Naive thymus-derived CD8-positive, alpha-beta T cell (primary cell): ENCODE measurements around the gene SRRM1. TPM values are rescaled to one million over a fixed set of nuclear protein-coding genes. Genes with fewer than 3 reads are reported as not detected.

Experiments used
- ATAC-seq, 2 donors: fragments of 150-1000 bp; cut with Tn5 transposase in 1 of 2; sonication (Bioruptor Pico), chemical (Tn5 transposase) in 1 of 2; 1 replicate in 1 of 2; 2 replicates in 1 of 2; pipeline ENCODE4 v1.10.0; 2021; ENCODE audit warnings: mild to moderate bottlenecking in 2 of 2, moderate library complexity in 2 of 2
- POLR2A ChIA-PET: fragments of 350-600 bp; sonication (Branson Sonifier 250); formaldehyde crosslinking; loops from one replicate; lab custom pipeline; 2021; ENCODE audit warnings: antibody characterized with exemption; lab: Charles Lee
- DNase-seq, 10 donors: peaks; one replicate each; pipeline versions ENCODE4 v3.0.0 to v3.0.0-alpha.2; 2020 to 2022
- H3K27ac Mint-ChIP-seq, 10 donors: one replicate each; pipeline ENCODE4 v1.8.0; 2020 to 2022; ENCODE audit warnings: mild to moderate bottlenecking in 10 of 10, mixed read lengths in 10 of 10, moderate library complexity in 4 of 10, inconsistent platforms in 1 of 10
- H3K27me3 Mint-ChIP-seq, 5 donors: one replicate each; pipeline ENCODE4 v1.8.0; 2021 to 2022; ENCODE audit warnings: mixed read lengths in 5 of 5
- H3K36me3 Mint-ChIP-seq, 3 donors: one replicate each; pipeline ENCODE4 v1.8.0; 2020 to 2022; ENCODE audit warnings: mixed read lengths in 3 of 3, mild to moderate bottlenecking in 2 of 3, inconsistent platforms in 1 of 3
- H3K4me1 Mint-ChIP-seq, 4 donors: one replicate each; pipeline ENCODE4 v1.8.0; 2021 to 2022; ENCODE audit warnings: mixed read lengths in 4 of 4
- H3K4me3 Mint-ChIP-seq, 10 donors: one replicate each; pipeline ENCODE4 v1.8.0; 2020 to 2022; ENCODE audit warnings: mild to moderate bottlenecking in 10 of 10, mixed read lengths in 10 of 10, moderate library complexity in 6 of 10, inconsistent platforms in 1 of 10
- H3K9me3 Mint-ChIP-seq, 9 donors: one replicate each; pipeline ENCODE4 v1.8.0; 2020 to 2022; ENCODE audit warnings: mixed read lengths in 9 of 9, mild to moderate bottlenecking in 3 of 9, inconsistent platforms in 1 of 9, moderate library complexity in 1 of 9
- polyA plus RNA-seq, 3 donors: library from polyadenylated mRNA; unstranded; fragments of 300-500 nt; fragmentation: Illumina TruSeq; gene quantifications; one replicate each; pipeline ENCODE4 v1.2.3, GENCODE V29; 2021
- total RNA-seq, 8 experiments: library from RNA in 2 of 8; stranded (reverse) in 2 of 8; gene quantifications; one replicate each; pipeline ENCODE4 v1.2.3 and lab custom pipeline; 2021 to 2026

The SRRM1 gene
- total and polyA plus RNA-seq, 5 experiments from 2014 or later = 122 to 275 (median 245) TPM

DNA sequence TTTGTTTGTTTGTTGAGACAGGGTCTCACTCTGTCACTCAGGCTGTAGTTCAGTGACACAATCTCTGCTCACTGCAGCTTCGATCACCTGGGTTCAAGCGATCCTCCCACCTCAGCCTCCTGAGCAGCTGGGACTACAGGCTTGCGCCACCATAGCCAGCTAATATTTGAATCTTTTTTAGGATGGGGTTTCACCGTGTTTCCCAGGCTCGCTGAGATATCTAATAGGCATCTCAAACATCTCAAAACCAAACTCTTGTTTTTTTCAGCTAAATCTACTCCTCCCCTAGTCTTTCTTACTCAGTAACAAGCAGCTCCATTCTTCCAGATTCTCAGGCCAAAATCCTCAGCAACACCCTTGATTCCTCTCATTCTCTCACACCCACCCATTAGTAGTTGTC, 22.0 kb upstream of the SRRM1 start:
- DNase-seq (no peak), ATAC-seq (no peak)
- Mint-ChIP-seq H3K36me3 (no peaks in the 10 kb centered on the region), H3K27ac (no peak overlapping the region), H3K4me1 (peaks cover 0 to 2% (median 0%) of the 10 kb centered on the region in 4 donors), H3K4me3 (no peak overlapping the region), H3K27me3 (peaks cover 10 to 27% (median 24%) of the 10 kb centered on the region in 5 donors), H3K9me3 (no peaks in the 10 kb centered on the region)
- POLR2A ChIA-PET = no interaction called here

DNA sequence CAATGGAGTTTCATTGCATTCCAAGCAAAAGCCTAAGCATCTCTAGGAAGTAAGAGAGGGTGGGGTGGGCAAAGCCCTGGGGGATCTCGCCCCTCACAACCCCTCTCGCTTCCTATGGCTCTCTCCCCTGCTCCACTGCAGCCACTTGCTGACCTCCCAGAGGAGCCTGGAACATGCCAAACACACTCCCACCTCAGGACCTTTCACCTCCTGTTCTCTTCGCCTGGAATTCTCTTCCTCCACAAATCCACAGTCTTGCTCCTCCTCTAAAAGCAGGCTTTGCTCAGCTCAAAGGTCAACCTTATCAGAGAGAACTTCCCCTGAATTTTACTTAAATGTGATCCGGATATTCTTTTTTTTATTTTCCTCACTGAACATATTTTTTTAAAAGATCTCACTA, 20.9 kb upstream of the SRRM1 start:
- no peak overlapping the region for H3K27ac Mint-ChIP-seq
- H3K36me3 Mint-ChIP-seq = no peaks in the 10 kb centered on the region
- H3K27me3 Mint-ChIP-seq = peaks cover 8 to 27% (median 21%) of the 10 kb centered on the region in 5 donors
- POLR2A ChIA-PET = no interaction called here
- ATAC-seq (no peak), DNase-seq (no peak)
- peaks cover 0 to 2% (median 0%) of the 10 kb centered on the region in 4 donors for H3K4me1 Mint-ChIP-seq
- H3K4me3 Mint-ChIP-seq = no peak overlapping the region
- no peaks in the 10 kb centered on the region for H3K9me3 Mint-ChIP-seq

DNA sequence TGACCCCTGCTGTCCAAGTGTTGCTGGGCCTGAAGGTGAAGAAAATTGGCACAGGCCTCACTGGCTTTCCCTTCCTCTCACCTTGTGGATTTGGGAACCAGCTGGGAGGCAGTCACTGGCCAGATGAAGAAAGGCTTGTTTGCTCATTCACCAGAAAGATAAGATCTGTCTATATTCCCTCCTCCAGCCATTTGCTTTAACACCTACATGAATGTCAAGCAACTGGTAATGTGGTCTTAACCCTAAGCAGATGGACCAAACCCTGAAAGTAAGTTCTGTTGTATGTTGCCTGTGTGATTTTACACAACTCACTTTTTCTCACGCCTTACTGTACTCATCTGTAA, 10.3 kb upstream of the SRRM1 start:
- H3K4me1 Mint-ChIP-seq = peaks cover 2 to 6% (median 3%) of the 10 kb centered on the region in 4 donors
- peaks cover 0 to 7% (median 4%) of the 10 kb centered on the region in 5 donors for H3K27me3 Mint-ChIP-seq
- no peak overlapping the region for H3K27ac Mint-ChIP-seq
- no peaks in the 10 kb centered on the region for H3K36me3 Mint-ChIP-seq
- no peak overlapping the region for H3K4me3 Mint-ChIP-seq
- POLR2A ChIA-PET = no interaction called here
- ATAC-seq (no peak), DNase-seq (no peak)
- no peaks in the 10 kb centered on the region for H3K9me3 Mint-ChIP-seq

DNA sequence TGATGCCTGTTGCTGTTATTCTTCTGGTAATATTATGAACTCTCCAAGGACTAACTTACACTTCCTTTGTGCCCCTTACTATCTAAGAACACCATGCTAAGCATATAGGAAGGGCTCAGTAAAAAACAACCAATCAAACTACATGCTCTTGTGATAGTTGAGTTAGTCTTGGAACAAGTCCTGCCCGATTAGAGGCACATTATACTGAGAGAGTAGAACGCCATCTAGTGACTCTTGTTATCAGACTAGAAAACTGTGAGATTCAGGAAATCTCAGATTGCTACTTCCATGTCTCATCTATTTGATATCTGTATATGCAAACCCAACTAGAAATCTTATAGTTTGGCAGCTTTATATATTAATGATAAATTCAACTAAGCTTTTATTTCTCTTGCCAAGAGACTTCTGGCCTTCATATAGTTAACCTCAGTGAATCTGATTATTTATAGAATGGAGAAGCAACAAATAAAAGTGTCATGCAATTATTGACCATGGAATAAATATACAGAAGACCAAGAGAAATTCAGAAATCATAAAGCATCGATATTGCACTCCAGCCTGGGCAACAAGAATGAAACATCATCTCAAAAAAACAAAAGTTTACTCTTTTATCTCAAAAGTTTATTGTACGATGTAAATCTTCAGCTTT, 7.8 kb upstream of the SRRM1 start:
- DNase-seq = peak in 5 of 10 donors; percentile 7 to 72 (median 53)
- ATAC-seq = peak; percentile 98 to 99
- Mint-ChIP-seq H3K4me3 (no peak overlapping the region), H3K27me3 (peaks cover 0 to 4% (median 2%) of the 10 kb centered on the region in 5 donors), H3K9me3 (no peaks in the 10 kb centered on the region), H3K36me3 (no peaks in the 10 kb centered on the region), H3K4me1 (peaks cover 3 to 6% (median 5%) of the 10 kb centered on the region in 4 donors), H3K27ac (peak overlapping the region in 1 of 10 donors; percentile 46)
- POLR2A ChIA-PET = no interaction called here

DNA sequence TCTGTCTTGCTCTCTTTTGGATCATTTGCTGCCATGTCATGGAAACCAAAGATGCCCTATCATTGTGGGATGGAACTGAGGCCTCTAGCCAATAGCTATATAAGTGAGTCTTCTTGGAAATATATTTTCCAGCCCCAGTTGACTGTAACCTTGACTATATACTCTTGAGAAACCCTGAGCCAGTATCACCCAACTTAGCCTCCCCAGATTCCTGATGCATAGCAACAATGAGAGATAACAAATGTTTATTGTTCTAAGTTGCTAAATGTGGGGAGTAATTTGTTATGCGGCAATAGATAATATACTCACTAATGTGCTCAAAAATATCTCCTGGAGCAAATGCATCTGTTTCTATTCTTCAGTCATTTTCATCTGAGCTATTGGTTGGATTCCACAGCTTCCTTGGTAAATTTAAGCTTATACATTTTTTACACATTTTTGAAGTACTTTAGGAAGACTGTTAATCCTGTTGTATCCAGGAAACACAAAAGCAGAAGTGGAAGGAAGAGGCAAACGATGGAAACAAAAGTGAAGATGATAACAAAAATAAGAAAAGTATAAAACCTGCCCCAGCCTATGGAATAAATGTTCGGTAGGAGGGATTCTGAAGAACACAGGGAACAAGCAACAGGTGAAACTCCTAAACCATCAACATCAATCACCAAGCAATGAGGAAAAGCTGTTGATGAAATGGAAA, 6.3 kb upstream of the SRRM1 start:
- no peaks in the 10 kb centered on the region for H3K9me3 Mint-ChIP-seq
- no peak overlapping the region for H3K4me3 Mint-ChIP-seq
- no peaks in the 10 kb centered on the region for H3K36me3 Mint-ChIP-seq
- H3K27ac Mint-ChIP-seq = peak overlapping the region in 1 of 10 donors; percentile 4
- DNase-seq (no peak), ATAC-seq (no peak)
- peaks cover 11 to 17% (median 13%) of the 10 kb centered on the region in 4 donors for H3K4me1 Mint-ChIP-seq
- POLR2A ChIA-PET = interaction anchor here (0.6 kb wide), 1 partner anchor 220 kb away, joined by 3 read pairs; no protein-coding TSS in a partner anchor
- H3K27me3 Mint-ChIP-seq = peaks cover 0 to 3% (median 0%) of the 10 kb centered on the region in 5 donors

DNA sequence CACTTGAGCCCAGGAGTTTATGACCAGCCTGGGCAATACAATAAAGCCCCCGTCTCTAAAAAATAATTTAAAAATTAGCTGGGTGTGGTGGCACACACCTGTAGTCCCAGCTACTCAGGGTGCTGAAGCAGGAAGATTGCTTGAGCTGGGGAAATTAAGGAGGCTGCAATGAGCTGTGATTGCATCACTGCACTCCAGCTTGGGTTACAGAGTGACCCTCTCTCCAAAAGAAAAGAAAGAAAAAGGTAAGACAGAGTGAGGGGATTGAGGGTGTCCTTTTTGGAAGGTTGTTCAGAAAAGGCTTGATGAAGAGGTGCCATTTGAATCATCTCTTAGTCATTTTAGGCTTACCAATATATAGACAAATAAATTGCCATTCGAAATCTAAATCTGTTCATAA, 4.0 kb upstream of the SRRM1 start:
- Mint-ChIP-seq H3K27ac (peak overlapping the region in 8 of 10 donors; percentile 1 to 72 (median 48)), H3K9me3 (no peaks in the 10 kb centered on the region), H3K4me1 (peaks cover 11 to 21% (median 19%) of the 10 kb centered on the region in 4 donors), H3K36me3 (no peaks in the 10 kb centered on the region), H3K27me3 (no peaks in the 10 kb centered on the region), H3K4me3 (peak overlapping the region in 4 of 10 donors; percentile 16 to 52 (median 32))
- ATAC-seq (no peak), DNase-seq (no peak)
- POLR2A ChIA-PET = interaction anchor here (0.6 to 0.7 kb wide), 3 partner anchors 95 to 596 kb away, joined by 3 to 4 read pairs (median 3); no protein-coding TSS in a partner anchor

DNA sequence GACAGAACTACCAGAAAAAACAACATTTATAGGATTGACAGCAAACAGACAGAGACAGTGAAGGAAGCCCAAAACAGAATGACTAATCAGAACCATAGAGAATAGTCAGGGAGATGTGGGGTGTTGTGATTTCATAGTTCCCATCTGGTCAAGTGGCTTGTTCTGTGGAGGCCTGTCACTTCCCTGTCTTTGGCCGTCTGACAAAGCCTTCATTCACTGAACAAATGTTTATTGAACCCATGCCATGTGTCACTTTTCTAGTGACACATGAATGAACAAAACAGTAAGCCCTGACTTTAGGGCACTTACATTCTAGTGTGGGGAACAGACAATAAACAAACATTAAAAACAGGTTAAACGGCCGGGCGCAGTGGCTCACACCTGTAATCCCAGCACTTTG, 3.2 kb upstream of the SRRM1 start:
- Mint-ChIP-seq H3K36me3 (peaks cover 0 to 4% (median 0%) of the 10 kb centered on the region in 3 donors), H3K4me3 (peak overlapping the region in 2 of 10 donors; percentile 16 to 26), H3K4me1 (peaks cover 13 to 29% (median 27%) of the 10 kb centered on the region in 4 donors), H3K9me3 (no peaks in the 10 kb centered on the region), H3K27ac (peak overlapping the region in 9 of 10 donors; percentile 4 to 97 (median 57)), H3K27me3 (no peaks in the 10 kb centered on the region)
- POLR2A ChIA-PET = interaction anchor here (0.7 kb wide), 1 partner anchor 127 kb away, joined by 3 read pairs; no protein-coding TSS in a partner anchor
- DNase-seq (no peak), ATAC-seq (no peak)

DNA sequence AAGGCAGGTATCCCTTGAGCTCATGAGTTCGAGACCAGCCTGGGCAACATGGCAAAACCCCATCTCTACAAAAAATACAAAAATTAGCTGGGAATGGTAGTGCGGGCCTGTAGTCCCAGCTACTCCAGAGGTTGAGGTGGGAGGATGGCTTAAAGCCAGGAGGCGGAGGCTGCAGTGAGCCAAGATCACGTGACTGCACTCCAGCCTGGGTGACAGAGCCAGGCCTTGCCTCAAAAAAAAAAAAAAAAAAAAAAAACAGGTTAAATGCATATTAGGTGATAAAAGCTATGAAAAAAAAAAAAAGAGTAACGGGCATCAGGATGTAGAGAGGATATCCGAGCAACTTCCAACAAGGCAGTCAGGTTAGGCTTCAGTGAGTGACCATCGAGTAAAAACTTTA, 2.8 kb upstream of the SRRM1 start:
- Mint-ChIP-seq H3K36me3 (peaks cover 0 to 8% (median 0%) of the 10 kb centered on the region in 3 donors), H3K9me3 (no peaks in the 10 kb centered on the region), H3K27me3 (no peaks in the 10 kb centered on the region), H3K4me1 (peaks cover 14 to 30% (median 27%) of the 10 kb centered on the region in 4 donors), H3K27ac (peak overlapping the region in 9 of 10 donors; percentile 38 to 100 (median 99)), H3K4me3 (peak overlapping the region in 7 of 10 donors; percentile 31 to 96 (median 81))
- DNase-seq = no peak
- POLR2A ChIA-PET = interaction anchor here (0.7 kb wide), 1 partner anchor 127 kb away, joined by 3 read pairs; no protein-coding TSS in a partner anchor
- no peak for ATAC-seq

DNA sequence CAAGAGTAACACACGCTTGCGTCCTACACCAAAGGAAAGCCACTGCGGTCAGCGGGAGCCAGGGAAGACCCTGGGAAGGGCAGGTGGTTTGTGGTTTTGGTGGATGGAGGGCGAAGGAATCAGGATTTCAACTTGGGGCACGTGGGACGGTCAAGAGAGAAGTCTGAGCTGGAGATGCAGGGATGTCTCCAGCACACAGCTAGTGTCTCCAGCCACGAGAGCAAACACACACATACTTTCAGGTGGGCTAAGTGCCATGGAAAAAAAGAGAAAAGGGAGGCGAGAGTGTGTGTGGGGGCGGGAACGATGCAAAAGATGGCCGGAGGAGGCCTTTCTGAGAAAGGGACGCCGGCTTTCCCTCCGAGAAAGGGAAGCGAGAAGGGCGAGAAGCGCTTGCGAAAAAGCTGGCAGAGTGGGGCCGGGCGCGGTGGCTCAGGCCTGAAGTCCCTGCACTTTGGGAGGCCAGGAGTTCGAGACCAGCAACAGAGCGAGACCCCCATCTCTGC, 1.4 kb upstream of the SRRM1 start:
- Mint-ChIP-seq H3K4me1 (peaks cover 17 to 42% (median 37%) of the 10 kb centered on the region in 4 donors), H3K27ac (peak overlapping the region; percentile 97 to 100 (median 99)), H3K9me3 (no peaks in the 10 kb centered on the region), H3K4me3 (peak overlapping the region; percentile 81 to 99 (median 94)), H3K27me3 (no peaks in the 10 kb centered on the region), H3K36me3 (peaks cover 0 to 22% (median 0%) of the 10 kb centered on the region in 3 donors)
- POLR2A ChIA-PET = interaction anchor here (0.6 to 2.4 kb wide), 10 partner anchors 104 to 802 kb away, joined by 3 to 13 read pairs (median 6); partner anchors contain the start of genes IFNLR1, NIPAL3, RCAN3 and STPG1
- ATAC-seq (no peak), DNase-seq (peak in 8 of 10 donors; percentile 3 to 41 (median 25))

DNA sequence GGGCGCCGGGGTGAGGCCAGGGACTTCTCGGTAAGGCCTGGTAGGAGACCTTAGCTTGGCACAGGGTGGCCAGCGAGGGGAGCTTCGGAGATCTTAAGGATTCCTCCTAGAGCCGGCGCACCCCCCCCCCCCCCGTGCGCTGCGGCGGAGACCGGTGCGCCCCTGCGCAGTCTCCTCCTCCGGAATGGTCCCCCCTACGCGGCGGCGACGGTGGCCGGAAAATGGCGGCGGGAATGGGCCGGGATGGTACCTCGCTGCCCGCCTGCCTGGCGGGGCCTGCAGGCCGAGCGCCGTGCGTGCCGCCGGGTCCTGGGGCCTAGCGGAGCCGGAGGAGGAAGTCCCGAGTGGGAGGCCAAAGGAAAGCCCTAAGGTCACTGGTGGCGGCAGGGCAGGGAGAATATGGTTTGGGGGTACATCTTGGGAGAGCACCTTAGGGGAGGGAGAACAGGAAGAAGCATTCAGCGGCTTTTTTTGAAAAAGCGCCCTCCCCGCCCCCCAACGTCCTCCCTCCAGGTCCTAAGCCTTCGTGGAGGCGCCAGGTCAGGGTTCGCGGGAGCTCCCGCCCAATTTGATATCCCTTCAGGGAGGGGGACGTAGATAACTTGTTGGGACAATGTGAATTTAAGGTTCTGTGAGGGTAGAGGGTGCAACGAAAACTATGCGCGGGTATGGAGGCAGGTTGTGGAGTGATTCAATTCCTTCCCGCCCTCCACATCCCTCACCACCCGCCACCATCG, 429 bp downstream of the SRRM1 start:
- POLR2A ChIA-PET = interaction anchor here (0.6 to 2.4 kb wide), 15 partner anchors 10 to 1345 kb away, joined by 3 to 13 read pairs (median 3); partner anchors contain the start of genes NIPAL3, PNRC2, RCAN3 and STPG1
- H3K9me3 Mint-ChIP-seq = no peaks in the 10 kb centered on the region
- H3K27ac Mint-ChIP-seq = peak overlapping the region; percentile 91 to 100 (median 96)
- H3K4me3 Mint-ChIP-seq = peak overlapping the region; percentile 81 to 99 (median 94)
- peak in 2 of 10 donors; percentile 39 to 45 for DNase-seq
- peaks cover 0 to 41% (median 9%) of the 10 kb centered on the region in 3 donors for H3K36me3 Mint-ChIP-seq
- H3K4me1 Mint-ChIP-seq = peaks cover 20 to 54% (median 46%) of the 10 kb centered on the region in 4 donors
- H3K27me3 Mint-ChIP-seq = no peaks in the 10 kb centered on the region
- ATAC-seq = peak; percentile 12 to 24

DNA sequence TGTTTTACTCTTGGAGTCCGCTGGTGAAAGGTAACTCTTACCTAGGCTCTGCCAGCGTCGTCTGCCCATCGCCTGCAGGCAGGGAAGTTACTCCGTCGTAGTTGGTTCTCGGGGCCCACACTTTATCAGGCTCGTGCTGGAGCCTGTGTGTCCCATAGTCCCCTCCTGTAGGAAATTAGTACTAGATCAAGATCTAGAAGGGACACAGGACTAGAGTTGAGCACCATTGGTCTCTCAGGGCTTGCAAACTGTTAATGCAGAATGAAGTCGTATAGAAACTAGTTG, 940 bp downstream of the SRRM1 start:
- Mint-ChIP-seq H3K4me1 (peaks cover 20 to 58% (median 46%) of the 10 kb centered on the region in 4 donors), H3K9me3 (no peaks in the 10 kb centered on the region), H3K27me3 (no peaks in the 10 kb centered on the region), H3K36me3 (peaks cover 0 to 46% (median 13%) of the 10 kb centered on the region in 3 donors), H3K4me3 (peak overlapping the region; percentile 81 to 99 (median 91)), H3K27ac (peak overlapping the region; percentile 82 to 100 (median 92))
- POLR2A ChIA-PET = interaction anchor here (0.6 to 1.1 kb wide), 3 partner anchors 10 to 1345 kb away, joined by 3 read pairs; no protein-coding TSS in a partner anchor
- DNase-seq = no peak
- ATAC-seq = no peak

DNA sequence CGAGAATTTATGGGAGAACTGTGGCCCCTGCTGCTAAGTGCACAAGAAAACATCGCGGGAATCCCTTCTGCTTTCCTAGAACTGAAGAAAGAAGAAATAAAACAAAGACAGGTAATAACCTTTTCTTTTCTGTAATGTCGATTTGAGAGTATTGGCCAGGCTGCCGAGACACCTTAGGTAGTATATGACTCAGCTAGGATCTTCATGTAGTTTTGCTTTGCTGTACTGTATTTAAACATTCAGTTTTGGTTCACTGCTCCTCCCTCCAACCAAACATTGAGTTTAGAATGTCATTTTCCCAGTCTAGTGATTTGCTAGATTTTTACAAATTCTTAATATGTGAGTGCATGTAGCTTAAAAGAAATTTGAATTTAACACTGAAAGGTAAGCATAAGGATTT, 5.8 kb downstream of the SRRM1 start:
- Mint-ChIP-seq H3K27ac (no peak overlapping the region), H3K27me3 (no peaks in the 10 kb centered on the region), H3K4me3 (no peak overlapping the region), H3K36me3 (peaks cover 5 to 92% (median 43%) of the 10 kb centered on the region in 3 donors), H3K9me3 (no peaks in the 10 kb centered on the region), H3K4me1 (peaks cover 16 to 57% (median 44%) of the 10 kb centered on the region in 4 donors)
- POLR2A ChIA-PET = interaction anchor here (1.0 kb wide), 1 partner anchor 20 kb away, joined by 3 read pairs; no protein-coding TSS in a partner anchor
- ATAC-seq = no peak
- no peak for DNase-seq
